Ovary (tissue), 3 donors: ENCODE results near the gene IL36A.

ENCODE experiments used
- EP300 ChIP-seq: sonication (generic); formaldehyde crosslinking; IDR thresholded peaks from one replicate; pipeline ENCODE4 v1.6.1; 2017; ENCODE audit warnings: antibody characterized with exemption
- POLR2A ChIP-seq: fragments of 450-650 bp; IDR thresholded peaks from one replicate; pipeline ENCODE4 v1.6.1; 2017; ENCODE audit warnings: antibody characterized with exemption, mild to moderate bottlenecking, moderate library complexity
- TF ChIP-seq, protein P1 (sequence below), 3 donors: fragments of 450-650 bp in 2 of 3; fragments of 200-600 bp in 1 of 3; IDR thresholded peaks; one replicate each; pipeline versions ENCODE4 v1.5.1 to v1.8.0; 2016 to 2022; ENCODE audit warnings: antibody characterized with exemption in 3 of 3, mild to moderate bottlenecking in 1 of 3
- donor health status: DM: no; HTN: no; CAD: no.

- TF ChIP-seq POLR2A (no peak), EP300 (no peak)
- TF ChIP-seq, protein P1, sequence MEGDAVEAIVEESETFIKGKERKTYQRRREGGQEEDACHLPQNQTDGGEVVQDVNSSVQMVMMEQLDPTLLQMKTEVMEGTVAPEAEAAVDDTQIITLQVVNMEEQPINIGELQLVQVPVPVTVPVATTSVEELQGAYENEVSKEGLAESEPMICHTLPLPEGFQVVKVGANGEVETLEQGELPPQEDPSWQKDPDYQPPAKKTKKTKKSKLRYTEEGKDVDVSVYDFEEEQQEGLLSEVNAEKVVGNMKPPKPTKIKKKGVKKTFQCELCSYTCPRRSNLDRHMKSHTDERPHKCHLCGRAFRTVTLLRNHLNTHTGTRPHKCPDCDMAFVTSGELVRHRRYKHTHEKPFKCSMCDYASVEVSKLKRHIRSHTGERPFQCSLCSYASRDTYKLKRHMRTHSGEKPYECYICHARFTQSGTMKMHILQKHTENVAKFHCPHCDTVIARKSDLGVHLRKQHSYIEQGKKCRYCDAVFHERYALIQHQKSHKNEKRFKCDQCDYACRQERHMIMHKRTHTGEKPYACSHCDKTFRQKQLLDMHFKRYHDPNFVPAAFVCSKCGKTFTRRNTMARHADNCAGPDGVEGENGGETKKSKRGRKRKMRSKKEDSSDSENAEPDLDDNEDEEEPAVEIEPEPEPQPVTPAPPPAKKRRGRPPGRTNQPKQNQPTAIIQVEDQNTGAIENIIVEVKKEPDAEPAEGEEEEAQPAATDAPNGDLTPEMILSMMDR (IDR thresholded peaks at IDR 0.05): no peak
Observed at GRCh38 chr2:112996635-112997034, 8.6 kb upstream of the IL36A start.
